Stimulated activated CD4-positive, alpha-beta T cell treated with anti-CD3 and anti-CD28 coated beads, Interleukin-2, amount 100 ng/mL, for 48 hours (primary cell): ENCODE results near the gene RPL38.

Experiments used
- DNase-seq, 2 donors: peaks; one replicate each; pipeline ENCODE4 v3.0.0-alpha.2; 2020

Gene RPL38

DNA sequence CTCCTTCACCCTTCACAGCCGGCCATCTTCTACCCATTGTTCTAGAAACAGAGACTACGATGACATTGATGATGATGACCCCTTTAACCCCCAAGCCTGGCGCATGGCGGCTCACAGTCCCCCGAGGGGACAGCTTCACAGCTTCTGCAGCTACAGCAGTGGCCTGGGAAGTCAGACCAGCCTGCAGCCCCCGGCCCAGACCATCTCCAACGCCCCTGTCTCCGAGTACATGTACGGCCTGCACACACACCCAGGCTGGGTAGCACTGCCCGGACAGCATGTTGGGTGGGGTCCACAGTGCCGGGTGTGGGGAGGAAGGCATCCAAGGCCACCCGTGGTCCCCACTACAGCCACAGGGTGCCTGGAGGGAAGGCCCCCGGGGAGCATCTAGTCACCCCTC, 49.6 kb downstream of the RPL38 start:
- DNase-seq: no peak

DNA sequence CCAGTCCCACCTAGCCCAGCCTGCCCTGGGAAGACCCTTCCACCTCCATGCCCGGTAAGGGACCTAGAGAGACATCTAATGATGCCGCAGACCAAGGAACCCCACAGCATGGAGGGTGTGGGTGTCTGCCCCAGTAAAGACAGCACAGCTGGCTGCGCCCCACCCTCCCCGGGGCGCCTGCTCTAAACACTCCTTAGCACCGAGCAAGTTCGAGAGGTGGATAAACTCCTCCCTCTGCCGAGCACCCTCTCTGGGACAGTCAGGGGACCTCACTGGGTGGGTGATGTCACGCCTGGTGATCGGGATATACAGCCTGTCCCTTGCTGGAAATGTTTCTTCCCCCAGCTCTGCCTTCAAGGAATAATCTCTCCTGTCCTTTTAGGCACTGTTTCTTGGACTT, 53.8 kb downstream of the RPL38 start:
- no peak for DNase-seq

DNA sequence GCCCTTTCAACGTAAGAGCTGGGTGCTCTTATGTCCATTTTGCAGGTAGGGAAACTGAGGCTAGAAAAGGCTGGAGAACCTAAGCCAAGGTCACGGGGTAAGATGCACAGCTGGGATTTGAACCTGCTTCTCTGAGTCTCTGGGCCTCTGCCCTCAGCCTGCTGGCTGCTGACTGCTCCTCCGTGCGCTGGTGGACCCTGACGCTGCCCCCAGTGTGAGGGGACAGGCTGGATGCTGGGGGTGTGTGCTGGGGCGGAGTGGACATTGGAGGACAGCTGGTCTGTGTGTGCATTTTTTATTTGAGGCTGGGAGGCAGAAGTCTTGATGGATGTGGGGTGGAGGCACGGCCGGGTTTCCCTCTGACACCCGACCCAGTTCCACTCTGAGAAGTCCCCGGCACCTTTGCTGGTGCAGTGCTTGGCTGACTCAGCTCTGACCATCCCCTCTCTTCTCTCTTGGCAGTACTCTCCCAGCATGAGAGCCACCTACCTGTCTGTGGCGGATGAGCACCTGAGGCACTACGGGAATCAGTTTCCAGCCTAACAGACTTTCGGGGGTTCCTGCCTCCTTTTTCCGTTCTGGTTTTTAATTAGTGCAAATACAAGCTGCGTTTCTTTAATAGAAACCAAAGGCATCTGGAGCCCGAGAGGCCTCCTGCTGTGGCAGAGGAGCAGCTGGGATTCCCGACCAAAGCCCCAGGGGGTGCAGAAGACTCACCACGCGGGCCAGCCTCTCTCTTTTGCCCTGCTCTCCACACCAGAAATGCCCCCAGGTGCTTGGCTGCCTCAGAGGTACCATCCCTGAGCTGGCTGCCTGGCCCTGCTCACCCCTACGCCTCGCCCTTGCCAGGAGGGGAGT, 56.4 kb downstream of the RPL38 start:
- no peak for DNase-seq
